ES-I3 (cell line): ENCODE results near the gene ETHE1.

Experiments
- H3K36me3 ChIP-seq: 2 replicates; pipeline ENCODE4 v1.6.1; 2013; ENCODE audit warnings: mild to moderate bottlenecking, low read length, control low read depth, moderate library complexity; ENCODE audit not compliant: insufficient read depth
- H3K4me1 ChIP-seq: 2 replicates; pipeline ENCODE4 v1.6.1; 2013; ENCODE audit warnings: mild to moderate bottlenecking, control low read depth, low read length; ENCODE audit not compliant: insufficient read depth
- H3K9ac ChIP-seq: 2 replicates; pipeline ENCODE4 v1.6.1; 2013; ENCODE audit warnings: low read depth, mild to moderate bottlenecking, low read length, moderate library complexity
- H3K9me3 ChIP-seq: 2 replicates; pipeline ENCODE4 v1.6.1; 2013; ENCODE audit warnings: mild to moderate bottlenecking, low read length, moderate library complexity; ENCODE audit not compliant: control insufficient read depth, insufficient read depth

Gene ETHE1

DNA sequence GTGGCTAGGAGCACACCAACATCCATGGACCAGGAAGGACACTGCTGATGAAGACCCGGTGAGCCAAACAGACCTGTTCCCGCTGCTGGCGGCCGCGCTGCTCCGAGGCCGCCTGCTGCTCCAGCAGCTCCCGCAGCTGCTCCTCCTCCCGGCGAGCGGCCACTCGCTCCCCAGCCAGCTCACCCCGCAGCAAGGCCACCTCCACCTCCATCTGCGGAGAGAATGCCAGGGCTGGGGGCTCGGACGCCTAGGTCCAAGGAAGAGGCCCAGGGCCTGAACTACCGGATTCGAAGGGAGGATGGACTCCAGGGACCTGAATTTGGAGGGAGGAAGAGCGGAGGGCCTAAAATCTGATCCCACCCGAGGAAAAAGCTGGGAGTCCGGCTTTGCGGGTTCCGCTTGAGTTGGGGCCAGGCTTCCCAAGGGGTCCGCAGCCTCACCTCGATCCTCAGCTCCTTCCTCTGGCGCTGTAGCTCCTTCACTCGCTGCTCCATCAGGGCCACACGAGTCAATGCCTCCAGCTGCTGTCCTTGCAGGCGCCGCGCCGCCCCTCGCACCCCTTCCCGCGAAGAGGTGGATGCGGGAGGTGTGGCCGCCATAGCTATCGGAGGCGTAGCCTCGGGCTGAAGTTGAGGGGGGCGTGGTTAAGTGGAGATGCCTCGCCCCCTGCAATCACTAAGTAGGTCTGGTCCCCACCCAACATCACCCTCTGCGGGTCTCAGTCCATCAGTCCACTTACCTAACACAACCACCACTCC is 25.2 kb downstream of the ETHE1 start:
- Histone ChIP-seq H3K9me3 (no peaks in the 10 kb centered on the region), H3K4me1 (peaks cover 3% of the 10 kb centered on the region; the same call in 1 of the 2 replicates), H3K36me3 (no peaks in the 10 kb centered on the region), H3K9ac (peak overlapping the region; percentile 49; the same call in 1 of the 2 replicates)

DNA sequence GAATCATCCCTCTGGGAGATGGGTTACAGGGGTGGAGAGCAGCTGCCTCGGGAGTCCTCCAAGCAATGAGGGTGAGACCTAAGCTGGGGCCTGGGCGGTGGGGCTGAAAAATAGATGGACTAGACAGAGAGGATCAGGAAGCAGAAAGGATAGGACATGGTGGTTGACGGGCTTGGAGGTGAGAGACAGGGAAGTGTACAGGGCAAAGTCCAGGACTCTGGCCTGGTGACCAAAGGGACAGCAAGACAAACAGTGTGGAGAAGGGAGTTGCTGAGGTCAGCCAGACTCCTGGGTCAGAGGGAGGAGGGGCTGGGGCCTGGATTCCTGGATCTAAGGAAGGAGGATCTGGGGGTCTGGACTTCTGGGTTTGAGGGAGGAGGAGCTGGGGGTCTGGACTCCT is 28.0 kb downstream of the ETHE1 start:
- no peaks in the 10 kb centered on the region for H3K36me3 ChIP-seq
- peaks cover 3% of the 10 kb centered on the region; the same call in 1 of the 2 replicates for H3K4me1 ChIP-seq
- no peak overlapping the region for H3K9ac ChIP-seq
- H3K9me3 ChIP-seq = no peaks in the 10 kb centered on the region

DNA sequence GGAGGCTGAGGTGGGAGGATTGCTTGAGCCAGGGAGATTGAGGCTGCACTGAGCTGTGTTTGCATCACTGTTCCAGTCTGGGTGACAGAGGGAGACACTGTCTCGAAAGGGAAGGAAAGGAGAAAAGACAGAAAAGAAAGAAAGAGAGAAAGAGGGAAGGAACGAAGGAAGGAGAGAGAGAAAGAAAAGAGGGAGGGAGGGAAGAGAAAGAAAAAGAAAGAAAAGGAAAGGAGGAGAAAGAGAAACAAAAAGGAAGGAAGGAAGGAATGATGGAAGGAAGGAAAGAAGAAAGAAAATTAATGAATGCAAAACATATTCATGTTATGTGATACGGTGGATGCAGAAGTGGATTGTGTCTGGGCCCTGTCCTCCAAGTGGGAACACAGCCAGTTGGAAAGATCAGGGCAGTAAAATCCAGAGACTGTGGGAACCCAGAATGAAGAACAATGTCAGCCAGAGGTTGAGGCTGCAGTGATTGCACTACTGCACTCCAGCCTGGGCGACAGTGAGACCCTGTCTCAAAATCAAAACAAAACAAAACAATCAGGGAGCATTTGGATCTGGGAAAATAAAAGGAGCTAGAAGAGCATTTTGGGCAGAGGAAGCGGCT is 28.7 kb downstream of the ETHE1 start:
- H3K9me3 ChIP-seq = no peaks in the 10 kb centered on the region
- H3K36me3 ChIP-seq = no peaks in the 10 kb centered on the region
- H3K9ac ChIP-seq = no peak overlapping the region
- peaks cover 3% of the 10 kb centered on the region; the same call in 1 of the 2 replicates for H3K4me1 ChIP-seq

DNA sequence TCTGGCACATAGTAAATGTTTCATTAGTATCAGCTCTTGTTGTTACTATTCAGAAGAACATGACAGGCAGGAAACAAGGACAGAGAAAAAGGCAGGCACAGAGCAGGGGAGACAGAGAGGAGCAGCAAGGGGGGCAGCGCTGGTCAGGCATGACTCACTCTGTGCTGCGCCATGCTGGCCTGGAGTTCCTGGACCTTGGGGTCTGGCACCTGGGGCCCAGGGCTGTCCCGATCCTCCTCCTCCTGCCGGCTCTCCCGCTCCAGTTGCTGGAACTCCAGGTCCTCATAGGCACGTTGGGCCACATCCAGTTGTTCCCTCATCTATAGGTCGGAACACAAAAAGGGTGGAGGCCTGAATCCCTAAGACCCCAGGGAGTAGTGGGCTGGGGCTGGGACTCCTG is 30.0 kb downstream of the ETHE1 start:
- Histone ChIP-seq H3K4me1 (no peaks in the 10 kb centered on the region), H3K36me3 (no peaks in the 10 kb centered on the region), H3K9me3 (no peaks in the 10 kb centered on the region), H3K9ac (no peak overlapping the region)

DNA sequence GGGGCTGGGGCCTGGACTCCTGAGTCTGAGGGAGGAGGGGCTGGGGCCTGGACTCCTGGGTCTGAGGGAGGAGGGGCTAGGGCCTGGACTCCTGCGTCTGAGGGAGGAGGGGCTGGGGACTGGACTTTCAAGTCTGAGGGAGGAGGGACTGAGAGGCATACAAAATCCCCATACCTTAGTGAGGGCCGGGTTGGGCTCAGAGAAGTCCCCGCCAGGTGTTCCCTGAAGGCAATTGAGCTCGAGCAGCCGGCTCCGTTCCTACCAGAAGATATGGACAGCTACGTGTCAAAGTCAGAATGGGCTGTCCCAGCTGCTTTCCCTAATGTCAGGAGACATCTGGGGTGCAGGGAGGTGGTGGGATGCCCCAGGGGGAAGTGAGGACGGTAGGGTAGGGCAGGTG is 31.9 kb downstream of the ETHE1 start:
- H3K36me3 ChIP-seq = no peaks in the 10 kb centered on the region

DNA sequence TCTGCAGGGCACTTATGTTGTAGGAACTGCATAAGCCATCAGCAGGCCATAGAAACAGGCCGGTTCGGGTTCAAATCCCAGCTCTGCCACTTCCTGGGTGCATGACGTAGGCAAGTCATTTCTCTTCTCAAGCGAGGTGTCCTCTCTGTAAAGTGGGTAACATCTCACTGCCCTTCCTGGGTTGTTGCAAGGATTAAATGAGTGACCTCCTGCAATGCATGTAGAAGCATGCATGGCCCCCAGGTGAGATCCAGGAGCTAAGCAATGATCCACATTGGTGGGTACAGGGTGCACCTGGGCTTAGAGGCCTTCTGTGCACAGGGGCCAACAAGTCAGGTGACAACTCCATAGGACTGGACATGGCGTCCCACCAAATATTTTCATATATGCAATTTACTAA is 36.2 kb downstream of the ETHE1 start:
- no peaks in the 10 kb centered on the region for H3K4me1 ChIP-seq
- no peaks in the 10 kb centered on the region for H3K36me3 ChIP-seq
- no peak overlapping the region for H3K9ac ChIP-seq
- no peaks in the 10 kb centered on the region for H3K9me3 ChIP-seq

More for the DNA sequence above, 31.9 kb downstream of the ETHE1 start:
- H3K9ac ChIP-seq = no peak overlapping the region
- H3K9me3 ChIP-seq = no peaks in the 10 kb centered on the region
- H3K4me1 ChIP-seq = no peaks in the 10 kb centered on the region

DNA sequence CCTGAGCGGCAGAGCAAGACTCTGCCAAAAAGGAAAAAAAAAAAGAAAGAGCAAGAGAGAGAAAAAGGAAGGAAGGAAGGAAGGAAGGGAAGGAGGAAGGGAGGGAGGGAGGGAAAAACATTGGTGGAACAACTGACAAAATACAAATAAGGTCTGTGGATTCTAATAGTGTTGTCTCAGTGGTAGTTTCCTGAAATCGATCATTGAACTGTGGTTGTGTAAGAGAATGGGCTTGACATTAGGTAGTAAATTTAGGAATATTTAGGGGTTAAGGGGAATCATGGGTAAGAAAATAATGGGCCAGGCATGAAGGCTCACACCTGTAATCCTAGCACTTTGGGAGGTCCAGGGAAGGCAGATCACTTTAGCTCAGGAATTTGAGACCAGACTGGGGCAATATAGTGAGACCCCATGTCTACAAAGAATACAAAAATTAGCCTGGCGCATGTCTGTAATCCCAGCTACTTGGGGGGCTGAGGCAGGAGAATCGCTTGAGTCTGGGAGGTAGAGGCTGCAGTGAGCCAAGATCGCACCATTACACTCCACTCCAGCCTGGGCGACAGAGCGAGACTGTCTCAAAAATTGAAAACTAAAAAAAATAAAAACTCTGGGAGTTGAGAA is 36.9 kb downstream of the ETHE1 start:
- H3K36me3 ChIP-seq = no peaks in the 10 kb centered on the region
- H3K4me1 ChIP-seq = no peaks in the 10 kb centered on the region
- no peaks in the 10 kb centered on the region for H3K9me3 ChIP-seq
- no peak overlapping the region for H3K9ac ChIP-seq

DNA sequence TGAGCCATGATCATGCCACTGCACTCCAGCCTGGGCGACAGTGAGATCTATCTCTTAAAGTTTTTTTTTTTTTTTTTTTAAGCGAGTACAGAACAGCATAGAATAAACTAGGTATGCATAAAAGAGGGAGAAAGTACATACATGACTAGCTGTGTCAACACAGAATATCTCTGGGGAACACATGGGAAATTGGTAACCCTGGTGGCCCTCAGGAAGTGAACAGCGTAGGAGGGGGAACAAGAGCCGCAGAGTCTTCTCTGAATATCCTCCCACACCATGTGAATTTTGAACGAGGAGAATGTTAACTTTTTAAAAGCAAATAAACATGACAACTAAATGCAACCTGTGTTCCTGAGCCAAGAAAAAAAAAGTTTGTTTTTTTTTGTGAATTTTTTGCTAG is 37.7 kb downstream of the ETHE1 start:
- no peak overlapping the region for H3K9ac ChIP-seq
- H3K9me3 ChIP-seq = no peaks in the 10 kb centered on the region
- H3K4me1 ChIP-seq = no peaks in the 10 kb centered on the region
- no peaks in the 10 kb centered on the region for H3K36me3 ChIP-seq

DNA sequence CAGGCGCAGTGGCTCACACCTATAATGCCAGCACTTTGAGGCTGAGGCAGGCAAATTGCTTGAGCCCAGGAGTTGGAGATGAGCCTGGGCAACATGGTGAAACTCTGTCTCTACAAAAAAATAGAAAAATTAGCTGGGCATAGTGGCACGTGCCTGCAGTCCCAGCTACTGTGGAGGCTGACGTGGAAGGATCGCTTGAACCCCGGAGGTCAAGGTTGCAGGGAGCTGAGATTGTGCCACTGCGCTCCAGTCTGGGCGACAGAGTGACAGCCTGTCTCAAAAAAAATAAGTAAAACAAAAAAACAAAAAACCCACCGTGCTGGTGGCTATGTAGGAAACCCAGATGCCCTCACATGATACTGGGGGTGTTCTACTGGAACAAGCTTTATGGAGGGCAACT is 38.8 kb downstream of the ETHE1 start:
- no peaks in the 10 kb centered on the region for H3K9me3 ChIP-seq
- H3K9ac ChIP-seq = no peak overlapping the region
- no peaks in the 10 kb centered on the region for H3K36me3 ChIP-seq
- no peaks in the 10 kb centered on the region for H3K4me1 ChIP-seq

DNA sequence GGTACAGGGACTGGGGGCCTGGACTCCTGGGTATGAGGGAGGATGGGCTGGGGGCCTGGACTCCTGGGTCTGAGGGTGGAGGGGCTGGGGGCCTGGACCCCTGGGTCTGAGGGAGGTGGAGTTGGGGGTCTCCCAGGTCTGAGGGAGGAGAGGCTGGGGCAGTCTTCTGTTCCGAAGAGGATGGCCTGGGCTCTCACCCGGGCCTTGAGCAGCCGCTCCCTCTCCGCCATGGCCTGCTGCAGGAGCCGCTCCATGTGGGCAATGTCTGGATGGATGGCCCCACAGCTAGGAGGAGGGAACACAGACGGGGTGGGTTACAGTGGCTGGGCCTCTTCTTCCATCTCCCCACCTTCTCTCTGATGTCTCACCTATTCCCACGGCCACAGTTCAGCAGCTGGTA is 40.6 kb downstream of the ETHE1 start:
- Histone ChIP-seq H3K36me3 (no peaks in the 10 kb centered on the region), H3K9ac (no peak overlapping the region), H3K4me1 (no peaks in the 10 kb centered on the region), H3K9me3 (no peaks in the 10 kb centered on the region)

DNA sequence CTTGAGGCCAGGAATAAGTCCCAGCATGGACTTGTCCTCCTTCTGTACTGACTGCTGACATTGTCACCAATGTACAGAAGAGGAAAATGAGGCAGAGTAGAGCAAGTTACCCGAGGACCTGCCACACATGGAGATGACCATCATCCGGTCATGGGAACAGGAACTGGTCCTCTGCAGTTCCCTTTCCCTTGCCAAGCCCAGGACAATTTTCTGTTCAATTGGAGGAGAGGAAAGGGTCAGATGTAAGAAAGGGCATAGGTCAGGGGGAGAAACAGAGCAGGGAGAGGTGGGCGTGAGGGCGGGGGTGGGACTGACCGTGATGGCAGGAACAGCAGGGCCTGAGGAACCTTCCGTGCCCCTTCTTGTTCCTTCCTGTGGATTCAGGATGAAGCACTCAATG is 41.0 kb downstream of the ETHE1 start:
- Histone ChIP-seq H3K9me3 (no peaks in the 10 kb centered on the region), H3K4me1 (no peaks in the 10 kb centered on the region), H3K9ac (no peak overlapping the region), H3K36me3 (no peaks in the 10 kb centered on the region)

DNA sequence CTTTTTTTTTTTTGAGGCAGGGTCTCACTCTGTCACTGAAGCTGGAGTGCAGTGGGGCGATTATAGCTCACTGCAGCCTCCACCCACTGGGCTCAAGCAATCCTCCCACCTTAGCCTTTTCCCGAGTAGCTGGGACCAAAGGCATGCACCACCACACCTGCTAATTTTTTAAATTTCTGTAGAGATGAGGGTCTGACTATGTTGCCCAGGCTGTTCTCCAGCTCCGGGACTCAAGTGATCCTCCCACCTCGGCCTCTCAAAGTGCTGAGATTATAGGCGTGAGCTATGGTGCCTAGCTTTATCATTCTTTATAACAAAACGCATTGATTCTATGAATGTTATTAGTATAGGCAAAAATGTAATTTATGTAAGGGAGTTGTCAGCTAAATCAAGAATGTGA is 43.7 kb downstream of the ETHE1 start:
- Histone ChIP-seq H3K4me1 (no peaks in the 10 kb centered on the region), H3K36me3 (no peaks in the 10 kb centered on the region), H3K9me3 (no peaks in the 10 kb centered on the region), H3K9ac (no peak overlapping the region)

DNA sequence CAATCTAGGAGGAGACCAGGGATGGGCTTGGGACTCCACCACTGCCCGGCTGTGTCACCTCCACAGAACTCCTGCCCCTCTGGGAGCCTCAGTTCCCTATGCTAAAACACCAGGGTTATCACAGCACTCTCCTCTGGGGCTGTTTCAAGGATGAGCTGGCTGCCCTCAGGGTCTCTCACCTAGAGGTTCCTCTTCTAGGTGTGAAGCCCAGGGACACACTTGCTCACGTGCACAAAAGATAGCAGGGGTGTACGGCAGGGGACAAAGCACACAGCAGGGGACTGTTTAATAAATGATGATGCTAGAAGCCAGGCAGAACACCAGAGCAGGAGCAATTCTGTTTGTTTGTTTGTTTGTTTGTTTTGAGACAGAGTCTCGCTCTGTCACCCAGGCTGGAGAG is 44.8 kb downstream of the ETHE1 start:
- Histone ChIP-seq H3K4me1 (no peaks in the 10 kb centered on the region), H3K9me3 (no peaks in the 10 kb centered on the region), H3K9ac (no peak overlapping the region), H3K36me3 (peaks cover 3% of the 10 kb centered on the region; the same call in 1 of the 2 replicates)

DNA sequence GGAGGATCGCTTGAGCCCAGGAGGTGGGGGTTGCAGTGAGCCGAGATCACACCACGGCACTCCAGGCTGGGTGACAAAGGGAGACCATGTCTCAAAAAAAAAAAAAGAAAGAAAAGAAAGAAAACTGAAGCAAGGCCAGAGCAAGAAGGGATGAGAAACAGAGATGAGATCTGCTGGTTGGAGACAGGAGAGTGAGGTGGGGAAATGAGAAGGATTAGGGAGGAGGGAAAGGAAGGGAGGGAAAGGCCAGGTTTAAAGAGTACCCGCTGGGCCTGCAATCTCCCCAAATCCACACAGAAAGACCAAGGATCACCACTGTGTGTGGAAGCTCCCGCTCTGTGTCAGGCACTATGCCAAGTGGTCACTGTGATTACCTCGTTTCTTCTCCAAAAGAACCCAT is 45.3 kb downstream of the ETHE1 start:
- Histone ChIP-seq H3K9ac (no peak overlapping the region), H3K9me3 (no peaks in the 10 kb centered on the region), H3K36me3 (peaks cover 3% of the 10 kb centered on the region; the same call in 1 of the 2 replicates), H3K4me1 (no peaks in the 10 kb centered on the region)

DNA sequence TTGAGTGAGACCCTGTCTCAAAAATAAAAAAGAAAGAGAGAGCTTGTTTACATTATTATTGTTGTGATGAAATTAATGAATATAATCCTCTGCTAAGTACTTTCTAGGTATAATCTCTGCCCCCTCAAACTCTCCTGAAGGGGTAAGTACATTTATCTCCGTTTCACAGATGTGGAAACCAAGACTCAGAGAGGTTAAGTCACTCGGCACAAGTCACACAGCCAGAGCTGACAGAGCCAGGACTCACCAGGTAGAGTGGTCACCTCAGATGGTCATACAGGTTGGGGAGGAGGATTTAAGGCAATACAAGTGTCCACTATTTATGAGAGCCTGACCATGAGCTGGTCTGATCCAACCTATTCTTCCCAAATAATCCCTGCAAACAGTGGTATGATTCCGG is 46.4 kb downstream of the ETHE1 start:
- Histone ChIP-seq H3K9ac (no peak overlapping the region), H3K9me3 (no peaks in the 10 kb centered on the region), H3K36me3 (peaks cover 3% of the 10 kb centered on the region; the same call in 1 of the 2 replicates), H3K4me1 (no peaks in the 10 kb centered on the region)
